ENCODE data around the gene TXNRD1.

The TXNRD1 gene

GRCh38 chr12:104314242-104314614 lies 98.6 kb downstream of the TXNRD1 start:
- H3K79me2 ChIP-seq (ENCODE audit: low read length) = peaks cover 21% of the 10 kb centered on the region

GRCh38 chr12:104315326-104316224 lies 100.0 kb downstream of the TXNRD1 start:
- no peaks in the 10 kb centered on the region for H3K27me3 ChIP-seq (ENCODE audit: low read depth, low read length)
- no peak overlapping the region for H3K27ac ChIP-seq (ENCODE audit: low read length)
- no peaks in the 10 kb centered on the region for H3K9me3 ChIP-seq (ENCODE audit: insufficient read depth, low read length)
- no peak overlapping the region for H3K4me3 ChIP-seq (ENCODE audit: low read length)
- no peaks in the 10 kb centered on the region for H3K4me1 ChIP-seq (ENCODE audit: low read length)
- H3K4me2 ChIP-seq (ENCODE audit: low read length) = no peak overlapping the region
- no peak overlapping the region for H2AFZ ChIP-seq (ENCODE audit: low read depth, low read length)
- no peak for TF ChIP-seq CTCF (IDR thresholded peaks at IDR 0.05; ENCODE audit: low read depth, low read length)
- TF ChIP-seq EZH2phosphoT487 (IDR thresholded peaks at IDR 0.05; ENCODE audit: low read depth) = no peak
- peaks cover 7% of the 10 kb centered on the region; the same call in 1 of the 2 replicates for H3K79me2 ChIP-seq (ENCODE audit: low read length)
- no peaks in the 10 kb centered on the region for H4K20me1 ChIP-seq (ENCODE audit: insufficient read depth, low read length)
- H3K36me3 ChIP-seq (replicated peaks; ENCODE audit: low read depth, low read length) = peaks cover 62% of the 10 kb centered on the region
- no peak overlapping the region for H3K9ac ChIP-seq (ENCODE audit: low read length)

More at GRCh38 chr12:104314242-104314614, 98.6 kb downstream of the TXNRD1 start:
- H3K4me3 ChIP-seq (ENCODE audit: low read length) = no peak overlapping the region
- H4K20me1 ChIP-seq (ENCODE audit: insufficient read depth, low read length) = peaks cover 6% of the 10 kb centered on the region
- H3K27me3 ChIP-seq (ENCODE audit: low read depth, low read length) = no peaks in the 10 kb centered on the region
- no peaks in the 10 kb centered on the region for H3K4me1 ChIP-seq (ENCODE audit: low read length)
- no peak overlapping the region for H3K27ac ChIP-seq (ENCODE audit: low read length)
- peaks cover 60% of the 10 kb centered on the region for H3K36me3 ChIP-seq (replicated peaks; ENCODE audit: low read depth, low read length)
- no peak overlapping the region for H3K9ac ChIP-seq (ENCODE audit: low read length)
- TF ChIP-seq EZH2phosphoT487 (IDR thresholded peaks at IDR 0.05; ENCODE audit: low read depth) = no peak
- no peak for TF ChIP-seq CTCF (IDR thresholded peaks at IDR 0.05; ENCODE audit: low read depth, low read length)
- H2AFZ ChIP-seq (ENCODE audit: low read depth, low read length) = no peak overlapping the region
- H3K9me3 ChIP-seq (ENCODE audit: insufficient read depth, low read length) = no peaks in the 10 kb centered on the region
- no peak overlapping the region for H3K4me2 ChIP-seq (ENCODE audit: low read length)

GRCh38 chr12:104316936-104317335 lies 101.4 kb downstream of the TXNRD1 start:
- peaks cover 68% of the 10 kb centered on the region for H3K36me3 ChIP-seq (replicated peaks; ENCODE audit: low read depth, low read length)

More at GRCh38 chr12:104316936-104317335, 101.4 kb downstream of the TXNRD1 start:
- Histone ChIP-seq H3K9me3 (ENCODE audit: insufficient read depth, low read length) (no peaks in the 10 kb centered on the region), H4K20me1 (ENCODE audit: insufficient read depth, low read length) (no peaks in the 10 kb centered on the region), H3K4me2 (ENCODE audit: low read length) (no peak overlapping the region), H3K27ac (ENCODE audit: low read length) (no peak overlapping the region), H3K4me3 (ENCODE audit: low read length) (no peak overlapping the region), H3K9ac (ENCODE audit: low read length) (no peak overlapping the region), H2AFZ (ENCODE audit: low read depth, low read length) (no peak overlapping the region), H3K27me3 (ENCODE audit: low read depth, low read length) (no peaks in the 10 kb centered on the region), H3K79me2 (ENCODE audit: low read length) (0 out of 2 replicates have a peak, but pooled peaks cover 3% of the 10 kb centered on the region), H3K4me1 (ENCODE audit: low read length) (no peaks in the 10 kb centered on the region)
- TF ChIP-seq EZH2phosphoT487 (IDR thresholded peaks at IDR 0.05; ENCODE audit: low read depth) = no peak
- no peak for TF ChIP-seq CTCF (IDR thresholded peaks at IDR 0.05; ENCODE audit: low read depth, low read length)

All from OCI-LY3 (cell line).